Loucy (cell line): ENCODE results near the gene PLEKHA5.

Experiments used
- EZH2phosphoT487 ChIP-seq: fragments of 200-600 bp; IDR thresholded peaks from 2 replicates; pipeline ENCODE4 v1.6.1; 2018; ENCODE audit warnings: antibody characterized with exemption, mild to moderate bottlenecking, moderate library complexity, borderline replicate concordance
- TF ChIP-seq, protein P1 (sequence below): fragments of 200-600 bp; sonication (generic); conservative IDR thresholded peaks from 2 replicates; pipeline ENCODE4 v1.5.1; 2014; ENCODE audit warnings: mild to moderate bottlenecking, antibody characterized with exemption, low read length

DNA sequence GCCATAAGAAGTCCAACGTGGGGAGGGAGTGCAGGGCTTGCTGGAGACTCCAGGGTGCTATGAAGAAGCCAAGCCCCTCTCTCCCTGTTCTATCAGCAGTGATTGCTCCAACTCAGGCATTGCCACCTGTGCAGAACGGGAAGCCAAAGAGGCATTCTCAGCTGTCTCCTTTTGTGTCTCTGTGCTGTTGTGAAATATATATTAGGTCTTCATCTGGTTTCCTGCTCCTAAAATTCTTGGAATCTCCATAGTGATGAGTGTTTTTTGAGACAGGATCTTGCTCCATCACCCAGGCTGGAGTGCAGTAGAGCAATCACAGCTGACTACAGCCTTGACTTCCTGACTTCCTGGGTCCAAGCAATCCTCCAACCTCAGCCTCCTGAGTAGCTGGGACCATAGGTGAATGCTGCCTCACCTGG lies 258.6 kb downstream of the PLEKHA5 start:
- TF ChIP-seq, protein P1, sequence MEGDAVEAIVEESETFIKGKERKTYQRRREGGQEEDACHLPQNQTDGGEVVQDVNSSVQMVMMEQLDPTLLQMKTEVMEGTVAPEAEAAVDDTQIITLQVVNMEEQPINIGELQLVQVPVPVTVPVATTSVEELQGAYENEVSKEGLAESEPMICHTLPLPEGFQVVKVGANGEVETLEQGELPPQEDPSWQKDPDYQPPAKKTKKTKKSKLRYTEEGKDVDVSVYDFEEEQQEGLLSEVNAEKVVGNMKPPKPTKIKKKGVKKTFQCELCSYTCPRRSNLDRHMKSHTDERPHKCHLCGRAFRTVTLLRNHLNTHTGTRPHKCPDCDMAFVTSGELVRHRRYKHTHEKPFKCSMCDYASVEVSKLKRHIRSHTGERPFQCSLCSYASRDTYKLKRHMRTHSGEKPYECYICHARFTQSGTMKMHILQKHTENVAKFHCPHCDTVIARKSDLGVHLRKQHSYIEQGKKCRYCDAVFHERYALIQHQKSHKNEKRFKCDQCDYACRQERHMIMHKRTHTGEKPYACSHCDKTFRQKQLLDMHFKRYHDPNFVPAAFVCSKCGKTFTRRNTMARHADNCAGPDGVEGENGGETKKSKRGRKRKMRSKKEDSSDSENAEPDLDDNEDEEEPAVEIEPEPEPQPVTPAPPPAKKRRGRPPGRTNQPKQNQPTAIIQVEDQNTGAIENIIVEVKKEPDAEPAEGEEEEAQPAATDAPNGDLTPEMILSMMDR = no peak
- TF ChIP-seq EZH2phosphoT487 = no peak
